Endodermal cell (in vitro differentiated cells): ENCODE data around the gene ACVR1. TPM values are rescaled to one million over a fixed set of nuclear protein-coding genes. Genes with fewer than 3 reads are reported as not detected.
A peak's percentile ranks its signal among the peaks of the same experiment; 100 is the strongest.

ENCODE experiments used
- DNase-seq: peaks from one replicate; pipeline ENCODE4 v3.0.0-alpha.2; 2017
- H3K27ac ChIP-seq: 2 replicates; pipeline ENCODE4 v1.5.1; 2013; ENCODE audit warnings: mild to moderate bottlenecking, low read depth, low read length, moderate library complexity
- H3K27me3 ChIP-seq: 2 replicates; pipeline ENCODE4 v1.6.1; 2013; ENCODE audit warnings: mild to moderate bottlenecking, low read length, moderate library complexity; ENCODE audit not compliant: insufficient read depth, control insufficient read depth, poor library complexity, severe bottlenecking
- H3K36me3 ChIP-seq: 2 replicates; pipeline ENCODE4 v1.7.0; 2013; ENCODE audit warnings: mild to moderate bottlenecking, low read length, moderate library complexity; ENCODE audit not compliant: control insufficient read depth, insufficient read depth
- H3K4me1 ChIP-seq: one replicate; pipeline ENCODE4 v1.7.0; 2013; ENCODE audit warnings: low read length; ENCODE audit not compliant: control insufficient read depth, insufficient read depth
- H3K4me3 ChIP-seq: 2 replicates; pipeline ENCODE4 v1.5.1; 2013; ENCODE audit warnings: mild to moderate bottlenecking, low read length, moderate library complexity
- H3K9ac ChIP-seq: 2 replicates; pipeline ENCODE4 v1.6.1; 2013; ENCODE audit warnings: mild to moderate bottlenecking, low read length, moderate library complexity; ENCODE audit not compliant: poor library complexity, severe bottlenecking; ENCODE audit errors: extremely low read depth
- H3K9me3 ChIP-seq: 2 replicates; pipeline ENCODE4 v1.6.1; 2013; ENCODE audit warnings: mild to moderate bottlenecking, low read length, moderate library complexity; ENCODE audit not compliant: control insufficient read depth
- H3K27ac Mint-ChIP-seq: 2 replicates; pipeline ENCODE4 v1.8.0; 2020; ENCODE audit warnings: mixed read lengths
- H3K27me3 Mint-ChIP-seq: 2 replicates; pipeline ENCODE4 v1.8.0; 2021; ENCODE audit warnings: mild to moderate bottlenecking, mixed read lengths; ENCODE audit not compliant: insufficient read depth
- H3K36me3 Mint-ChIP-seq: 2 replicates; pipeline ENCODE4 v1.8.0; 2020; ENCODE audit warnings: low read depth, mixed read lengths
- H3K4me1 Mint-ChIP-seq: 2 replicates; pipeline ENCODE4 v1.8.0; 2020; ENCODE audit warnings: mixed read lengths
- H3K4me3 Mint-ChIP-seq: 2 replicates; pipeline ENCODE4 v1.8.0; 2020; ENCODE audit warnings: mild to moderate bottlenecking, moderate library complexity, mixed read lengths
- H3K9me3 Mint-ChIP-seq: 2 replicates; pipeline ENCODE4 v1.8.0; 2020; ENCODE audit warnings: mild to moderate bottlenecking, mixed read lengths
- CTCF ChIP-seq: fragments of 200-600 bp; sonication (generic); conservative IDR thresholded peaks from 2 replicates; pipeline ENCODE4 v1.5.0; 2021; ENCODE audit warnings: antibody characterized with exemption, mild to moderate bottlenecking
- WGBS, 2 experiments: methylation state at CpG; one replicate each; pipeline versions ENCODE4 v1.1.5 to v1.1.7; 2013; ENCODE audit warnings: missing lambda C conversion rate in 2 of 2, mixed read lengths in 1 of 2; ENCODE audit not compliant: insufficient coverage in 1 of 2, insufficient read length in 1 of 2; 5-methylcytosine and 5-hydroxymethylcytosine counted together
- total RNA-seq, 2 donors: library from RNA; stranded (reverse); fragmentation: NEBNext Ultra II Directional in 1 of 2; extraction: Animal tissue kit (Norgen Biotek cat#: 25700) in 1 of 2; gene quantifications; 2 replicates in 1 of 2; 3 replicates in 1 of 2; pipeline ENCODE4 v1.2.1, GENCODE V29; 2021

Gene ACVR1
- total RNA-seq, 2 donors from 2014 or later, result 21.1 to 26.9 TPM

GRCh38 chr2:157853820-157854219 lies 22.3 kb downstream of the ACVR1 start:
- H3K4me3 ChIP-seq, result no peak overlapping the region
- no peaks in the 10 kb centered on the region for H3K9me3 ChIP-seq
- H3K36me3 ChIP-seq, result no peaks in the 10 kb centered on the region
- Mint-ChIP-seq H3K27me3 (peaks cover 16% of the 10 kb centered on the region), H3K4me1 (peaks cover 32% of the 10 kb centered on the region), H3K9me3 (no peaks in the 10 kb centered on the region), H3K36me3 (peaks cover 12% of the 10 kb centered on the region), H3K4me3 (no peak overlapping the region), H3K27ac (no peak overlapping the region)
- TF ChIP-seq CTCF, result no peak
- peaks cover 6% of the 10 kb centered on the region for H3K4me1 ChIP-seq
- no peak overlapping the region for H3K9ac ChIP-seq
- no peak for DNase-seq
- whole genome bisulfite sequencing, 2 experiments, result 87 to 93% methylated on average over 3 of the region's 3 CpGs
- no peak overlapping the region for H3K27ac ChIP-seq
- H3K27me3 ChIP-seq, result peaks cover 19% of the 10 kb centered on the region

GRCh38 chr2:157853211-157853610 lies 22.9 kb downstream of the ACVR1 start:
- no peak overlapping the region for H3K9ac ChIP-seq
- no peak overlapping the region for H3K27ac ChIP-seq
- Mint-ChIP-seq H3K4me1 (peaks cover 32% of the 10 kb centered on the region), H3K4me3 (no peak overlapping the region), H3K9me3 (no peaks in the 10 kb centered on the region), H3K36me3 (peaks cover 12% of the 10 kb centered on the region), H3K27ac (no peak overlapping the region), H3K27me3 (peaks cover 22% of the 10 kb centered on the region)
- H3K4me3 ChIP-seq, result peak overlapping the region; percentile 32
- no peak for TF ChIP-seq CTCF
- H3K9me3 ChIP-seq, result peaks cover 2% of the 10 kb centered on the region
- peaks cover 6% of the 10 kb centered on the region for H3K4me1 ChIP-seq
- peaks cover 25% of the 10 kb centered on the region for H3K27me3 ChIP-seq
- 71 to 86% methylated on average over 1 to 2 of the region's 2 CpGs for WGBS, 2 experiments
- peaks cover 5% of the 10 kb centered on the region for H3K36me3 ChIP-seq
- peak; percentile 63 for DNase-seq

GRCh38 chr2:157849591-157849990 lies 26.5 kb downstream of the ACVR1 start:
- H3K9ac ChIP-seq, result no peak overlapping the region
- no peak for DNase-seq
- H3K27ac ChIP-seq, result no peak overlapping the region
- Mint-ChIP-seq H3K4me3 (no peak overlapping the region), H3K4me1 (peaks cover 44% of the 10 kb centered on the region), H3K9me3 (no peaks in the 10 kb centered on the region), H3K27me3 (peaks cover 55% of the 10 kb centered on the region), H3K27ac (no peak overlapping the region), H3K36me3 (peaks cover 14% of the 10 kb centered on the region)
- WGBS, 2 experiments, result 99 to 100% methylated on average over 2 of the region's 2 CpGs
- H3K4me1 ChIP-seq, result peaks cover 6% of the 10 kb centered on the region
- peaks cover 17% of the 10 kb centered on the region for H3K36me3 ChIP-seq
- peaks cover 22% of the 10 kb centered on the region for H3K9me3 ChIP-seq
- H3K27me3 ChIP-seq, result peaks cover 58% of the 10 kb centered on the region
- H3K4me3 ChIP-seq, result no peak overlapping the region
- TF ChIP-seq CTCF, result no peak
